Upper lobe of left lung (tissue), 4 donors: ENCODE measurements around the gene OGN.

Experiments used
- CTCF ChIP-seq, 6 experiments: fragments of 450-650 bp in 4 of 6; fragments of 200-600 bp in 2 of 6; sonication (generic) in 2 of 6; IDR thresholded peaks; one replicate each; pipeline ENCODE4 v1.5.1; 2016 to 2019; ENCODE audit warnings: antibody characterized with exemption in 6 of 6
- EP300 ChIP-seq, 4 donors: sonication (generic); formaldehyde crosslinking; IDR thresholded peaks; one replicate each; pipeline ENCODE4 v1.5.1; 2017; ENCODE audit warnings: antibody characterized with exemption in 4 of 4, control low read depth in 2 of 4
- POLR2A ChIP-seq, 4 donors: fragments of 450-650 bp; IDR thresholded peaks; one replicate each; pipeline ENCODE4 v1.5.1; 2016 to 2017; ENCODE audit warnings: antibody characterized with exemption in 4 of 4, mild to moderate bottlenecking in 2 of 4

- TF ChIP-seq POLR2A (IDR thresholded peaks at IDR 0.05) = no peak
- no peak for TF ChIP-seq CTCF (IDR thresholded peaks at IDR 0.05)
- TF ChIP-seq EP300 (IDR thresholded peaks at IDR 0.05) = no peak
Observed at GRCh38 chr9:92397853-92398252, 6.5 kb downstream of the OGN start.
